Liver (tissue), 9 donors: ENCODE measurements around the gene P4HA2. TPM values are rescaled to one million over a fixed set of nuclear protein-coding genes. Genes with fewer than 3 reads are reported as not detected.

Source experiments
- DNase-seq: peaks from one replicate; pipeline ENCODE4 v3.0.0-alpha.2; 2017; ENCODE audit warnings: low spot score
- H3K27ac ChIP-seq, 2 donors: one replicate each; pipeline ENCODE4 v1.7.0; 2013; ENCODE audit warnings: inconsistent platforms in 2 of 2, low read length in 2 of 2, control low read depth in 1 of 2, low read depth in 1 of 2, mild to moderate bottlenecking in 1 of 2
- H3K27me3 ChIP-seq, 4 donors: one replicate each; pipeline versions ENCODE4 v1.6.1 to v1.7.0; 2013; ENCODE audit warnings: low read length in 3 of 4, inconsistent platforms in 1 of 4, mild to moderate bottlenecking in 1 of 4, moderate library complexity in 1 of 4; ENCODE audit not compliant: control insufficient read depth in 4 of 4, insufficient read depth in 4 of 4
- H3K36me3 ChIP-seq, 4 donors: one replicate each; pipeline versions ENCODE4 v1.6.1 to v1.7.0; 2013; ENCODE audit warnings: low read length in 3 of 4, mild to moderate bottlenecking in 3 of 4, low read depth in 1 of 4, moderate library complexity in 1 of 4; ENCODE audit not compliant: control insufficient read depth in 4 of 4, insufficient read depth in 3 of 4
- H3K4me1 ChIP-seq, 4 donors: one replicate each; pipeline versions ENCODE4 v1.6.1 to v1.7.0; 2013; ENCODE audit warnings: low read length in 3 of 4, mild to moderate bottlenecking in 3 of 4, moderate library complexity in 1 of 4; ENCODE audit not compliant: control insufficient read depth in 4 of 4, insufficient read depth in 4 of 4
- H3K4me3 ChIP-seq, 3 donors: one replicate each; pipeline versions ENCODE4 v1.6.1 to v1.7.0; 2013; ENCODE audit warnings: low read length in 3 of 3, control low read depth in 1 of 3, low read depth in 1 of 3, mild to moderate bottlenecking in 1 of 3
- H3K9ac ChIP-seq, 2 donors: one replicate each; pipeline ENCODE4 v1.7.0; 2013; ENCODE audit warnings: low read length in 2 of 2, mild to moderate bottlenecking in 2 of 2, moderate library complexity in 2 of 2, control low read depth in 1 of 2, low read depth in 1 of 2
- H3K9me3 ChIP-seq, 4 donors: one replicate each; pipeline versions ENCODE4 v1.6.1 to v1.7.0; 2013; ENCODE audit warnings: low read length in 3 of 4; ENCODE audit not compliant: control insufficient read depth in 4 of 4
- ATF3 ChIP-seq: IDR thresholded peaks from 2 replicates; pipeline ENCODE4 v1.6.1; 2016; ENCODE audit warnings: antibody characterized with exemption
- CTCF ChIP-seq: fragments of 150-350 bp; IDR thresholded peaks from 2 replicates; pipeline ENCODE4 v1.5.1; 2017; ENCODE audit warnings: improper control_type of control experiment, low read depth, low read length; ENCODE audit not compliant: missing input control
- EGR1 ChIP-seq, 2 donors: IDR thresholded peaks; 2 replicates each; pipeline ENCODE4 v1.6.1; 2016 to 2018; ENCODE audit warnings: antibody characterized with exemption in 2 of 2, low read depth in 2 of 2
- FOXA2 ChIP-seq: IDR thresholded peaks from 2 replicates; pipeline ENCODE4 v1.6.1; 2016; ENCODE audit warnings: antibody characterized with exemption
- GABPA ChIP-seq, 2 donors: IDR thresholded peaks in 1 of 2; conservative IDR thresholded peaks in 1 of 2; 2 replicates each; pipeline ENCODE4 v1.6.1; 2016; ENCODE audit warnings: antibody characterized with exemption in 2 of 2, mild to moderate bottlenecking in 1 of 2, moderate library complexity in 1 of 2
- HNF4G ChIP-seq: IDR thresholded peaks from 2 replicates; pipeline ENCODE4 v1.6.1; 2016; ENCODE audit warnings: antibody characterized with exemption
- NR2F2 ChIP-seq: IDR thresholded peaks from 2 replicates; pipeline ENCODE4 v1.6.1; 2016; ENCODE audit warnings: antibody characterized with exemption
- RAD21 ChIP-seq, 2 donors: IDR thresholded peaks; 2 replicates each; pipeline ENCODE4 v1.6.1; 2016; ENCODE audit warnings: antibody characterized with exemption in 2 of 2, mild to moderate bottlenecking in 2 of 2
- RXRA ChIP-seq, 2 donors: IDR thresholded peaks; 2 replicates each; pipeline ENCODE4 v1.6.1; 2017 to 2018; ENCODE audit warnings: antibody characterized with exemption in 2 of 2, mild to moderate bottlenecking in 1 of 2
- TAF1 ChIP-seq: conservative IDR thresholded peaks from 2 replicates; pipeline ENCODE4 v1.6.1; 2016; ENCODE audit warnings: antibody characterized with exemption, mild to moderate bottlenecking
- WGBS: extraction: QIAGEN DNeasy Blood & Tissue Kit; methylation state at CpG from one replicate; pipeline ENCODE4 v1.1.7; 2013; 5-methylcytosine and 5-hydroxymethylcytosine counted together
- polyA plus RNA-seq, 2 donors: library from polyadenylated mRNA; stranded (reverse) in 1 of 2; unstranded in 1 of 2; fragments of 200-250 nt in 1 of 2; fragments of >200 nt in 1 of 2; fragmentation: Nextera tagmentation in 1 of 2; extraction: Ambion mirVana in 1 of 2; gene quantifications; one replicate each; pipeline versions ENCODE4 v1.2.1 to v1.2.3, GENCODE V29; 2013 to 2015
- total RNA-seq, 2 donors: library from RNA; depleted of rRNA; stranded (reverse); fragments of >200 nt; gene quantifications; one replicate each; pipeline ENCODE4 v1.2.3, GENCODE V29; 2014
- TF ChIP-seq, protein P1 (sequence below): IDR thresholded peaks from 2 replicates; pipeline ENCODE4 v1.6.1; 2016; ENCODE audit warnings: antibody characterized with exemption, mild to moderate bottlenecking
- TF ChIP-seq, protein P2 (sequence below): IDR thresholded peaks from 2 replicates; pipeline ENCODE4 v1.6.1; 2016; ENCODE audit warnings: antibody characterized with exemption
- donor health status: healthy.
- donor health status: healthy.
- donor health status: healthy.
- donor health status: healthy.
- donor health status: healthy.

The P4HA2 gene
- total and polyA plus RNA-seq, 4 donors: 4.6 to 7.9 (median 6.1) TPM

DNA sequence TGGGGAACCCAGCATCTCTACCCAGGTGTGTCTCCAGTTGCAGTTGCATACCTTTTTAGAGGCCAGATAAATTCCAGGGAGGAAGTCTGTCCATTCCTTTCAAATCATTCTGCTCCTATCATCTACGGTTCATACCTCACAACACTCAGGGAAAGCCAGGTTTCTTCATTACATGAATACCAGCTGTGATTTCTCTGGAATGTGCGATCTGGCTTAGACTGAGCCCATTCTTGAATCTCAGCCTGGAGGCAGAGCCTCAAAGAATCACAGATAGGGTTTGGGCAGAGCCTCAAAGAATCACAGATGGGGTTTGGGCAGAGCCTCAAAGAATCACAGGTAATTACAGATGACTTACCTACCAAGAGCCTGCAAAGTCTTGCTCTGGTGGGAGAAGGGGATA lies 7.2 kb downstream of the P4HA2 start:
- H3K9me3 ChIP-seq: no peaks in the 10 kb centered on the region
- H3K27me3 ChIP-seq: no peaks in the 10 kb centered on the region
- no peak overlapping the region for H3K4me3 ChIP-seq
- H3K36me3 ChIP-seq: peaks cover 0 to 3% (median 0%) of the 10 kb centered on the region in 4 donors
- no peak overlapping the region for H3K27ac ChIP-seq
- H3K9ac ChIP-seq: no peak overlapping the region
- H3K4me1 ChIP-seq: no peaks in the 10 kb centered on the region
- 93% methylated on average over 2 of the region's 2 CpGs for WGBS
- no peak for DNase-seq
- TF ChIP-seq, protein P1, sequence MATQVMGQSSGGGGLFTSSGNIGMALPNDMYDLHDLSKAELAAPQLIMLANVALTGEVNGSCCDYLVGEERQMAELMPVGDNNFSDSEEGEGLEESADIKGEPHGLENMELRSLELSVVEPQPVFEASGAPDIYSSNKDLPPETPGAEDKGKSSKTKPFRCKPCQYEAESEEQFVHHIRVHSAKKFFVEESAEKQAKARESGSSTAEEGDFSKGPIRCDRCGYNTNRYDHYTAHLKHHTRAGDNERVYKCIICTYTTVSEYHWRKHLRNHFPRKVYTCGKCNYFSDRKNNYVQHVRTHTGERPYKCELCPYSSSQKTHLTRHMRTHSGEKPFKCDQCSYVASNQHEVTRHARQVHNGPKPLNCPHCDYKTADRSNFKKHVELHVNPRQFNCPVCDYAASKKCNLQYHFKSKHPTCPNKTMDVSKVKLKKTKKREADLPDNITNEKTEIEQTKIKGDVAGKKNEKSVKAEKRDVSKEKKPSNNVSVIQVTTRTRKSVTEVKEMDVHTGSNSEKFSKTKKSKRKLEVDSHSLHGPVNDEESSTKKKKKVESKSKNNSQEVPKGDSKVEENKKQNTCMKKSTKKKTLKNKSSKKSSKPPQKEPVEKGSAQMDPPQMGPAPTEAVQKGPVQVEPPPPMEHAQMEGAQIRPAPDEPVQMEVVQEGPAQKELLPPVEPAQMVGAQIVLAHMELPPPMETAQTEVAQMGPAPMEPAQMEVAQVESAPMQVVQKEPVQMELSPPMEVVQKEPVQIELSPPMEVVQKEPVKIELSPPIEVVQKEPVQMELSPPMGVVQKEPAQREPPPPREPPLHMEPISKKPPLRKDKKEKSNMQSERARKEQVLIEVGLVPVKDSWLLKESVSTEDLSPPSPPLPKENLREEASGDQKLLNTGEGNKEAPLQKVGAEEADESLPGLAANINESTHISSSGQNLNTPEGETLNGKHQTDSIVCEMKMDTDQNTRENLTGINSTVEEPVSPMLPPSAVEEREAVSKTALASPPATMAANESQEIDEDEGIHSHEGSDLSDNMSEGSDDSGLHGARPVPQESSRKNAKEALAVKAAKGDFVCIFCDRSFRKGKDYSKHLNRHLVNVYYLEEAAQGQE: no peak
- TF ChIP-seq HNF4G (no peak), CTCF (no peak), TAF1 (no peak), RAD21 (IDR thresholded peaks at IDR 0.05) (no peak), RXRA (IDR thresholded peaks at IDR 0.05) (no peak), ATF3 (no peak), GABPA (IDR thresholded peaks at IDR 0.05 in 1 of 2, conservative IDR thresholded peaks at IDR 0.05 in 1 of 2) (no peak), NR2F2 (no peak)

GRCh38 chr5:132219981-132220380 lies 7.7 kb downstream of the P4HA2 start:
- TF ChIP-seq RAD21 (IDR thresholded peaks at IDR 0.05) (no peak), FOXA2 (no peak), HNF4G (no peak), EGR1 (IDR thresholded peaks at IDR 0.05; ENCODE audit: low read depth in 2 of 2) (no peak), TAF1 (no peak)
- TF ChIP-seq, protein P2, sequence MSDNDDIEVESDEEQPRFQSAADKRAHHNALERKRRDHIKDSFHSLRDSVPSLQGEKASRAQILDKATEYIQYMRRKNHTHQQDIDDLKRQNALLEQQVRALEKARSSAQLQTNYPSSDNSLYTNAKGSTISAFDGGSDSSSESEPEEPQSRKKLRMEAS: no peak
- Histone ChIP-seq H3K27me3 (no peaks in the 10 kb centered on the region), H3K36me3 (peaks cover 0 to 3% (median 0%) of the 10 kb centered on the region in 4 donors), H3K9me3 (no peaks in the 10 kb centered on the region), H3K27ac (no peak overlapping the region), H3K9ac (no peak overlapping the region), H3K4me3 (no peak overlapping the region), H3K4me1 (no peaks in the 10 kb centered on the region)
- WGBS: 94% methylated on average over 1 of the region's 1 CpG
- no peak for DNase-seq
